Panc1 (cell line): ENCODE data around the gene CHL1.

ENCODE experiments used
- POLR2AphosphoS5 ChIP-seq: IDR thresholded peaks from 2 replicates; pipeline ENCODE4 v1.6.1; 2012; ENCODE audit warnings: mild to moderate bottlenecking, low read depth, low read length, moderate library complexity
- SIN3A ChIP-seq: IDR thresholded peaks from 2 replicates; pipeline ENCODE4 v1.6.1; 2012; ENCODE audit warnings: low read depth, mild to moderate bottlenecking, low read length, moderate library complexity, borderline replicate concordance; ENCODE audit not compliant: insufficient read depth
- TF ChIP-seq, protein P1 (sequence below): fragments of 450-650 bp; IDR thresholded peaks from 2 replicates; pipeline ENCODE4 v1.5.1; 2017; ENCODE audit warnings: mild to moderate bottlenecking
- TF ChIP-seq, protein P2 (sequence below), 2 experiments: IDR thresholded peaks; 2 replicates each; pipeline ENCODE4 v1.6.1; 2011 to 2012; ENCODE audit warnings: low read depth in 2 of 2, control low read depth in 1 of 2, low read length in 1 of 2, mild to moderate bottlenecking in 1 of 2, moderate library complexity in 1 of 2; ENCODE audit not compliant: insufficient read depth in 1 of 2

DNA sequence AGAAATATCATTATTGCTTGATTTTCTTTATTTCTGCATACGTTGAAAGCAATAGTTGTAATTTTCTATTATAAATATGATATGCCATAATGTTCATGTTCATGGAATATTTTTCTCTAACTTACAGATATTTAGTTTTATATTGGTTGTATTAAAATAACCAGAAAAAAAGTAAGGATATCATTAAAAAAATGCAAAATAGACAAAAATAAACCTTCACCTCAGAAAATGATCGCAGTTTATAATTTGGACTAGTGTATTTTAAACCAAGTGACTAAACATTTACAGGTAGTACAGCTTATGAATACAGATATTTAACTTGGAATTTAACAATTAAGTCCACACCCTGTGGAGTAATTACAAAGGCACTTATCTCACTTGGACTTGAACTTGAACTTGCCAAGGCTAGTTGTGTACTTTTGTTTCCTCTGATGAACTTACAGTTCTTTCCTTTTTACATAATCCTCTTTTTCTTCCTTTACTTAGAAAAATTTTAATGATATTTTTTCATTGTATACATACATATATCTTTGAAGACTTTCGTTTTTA, 156.7 kb downstream of the CHL1 start:
- TF ChIP-seq SIN3A = no peak
- TF ChIP-seq, protein P1, sequence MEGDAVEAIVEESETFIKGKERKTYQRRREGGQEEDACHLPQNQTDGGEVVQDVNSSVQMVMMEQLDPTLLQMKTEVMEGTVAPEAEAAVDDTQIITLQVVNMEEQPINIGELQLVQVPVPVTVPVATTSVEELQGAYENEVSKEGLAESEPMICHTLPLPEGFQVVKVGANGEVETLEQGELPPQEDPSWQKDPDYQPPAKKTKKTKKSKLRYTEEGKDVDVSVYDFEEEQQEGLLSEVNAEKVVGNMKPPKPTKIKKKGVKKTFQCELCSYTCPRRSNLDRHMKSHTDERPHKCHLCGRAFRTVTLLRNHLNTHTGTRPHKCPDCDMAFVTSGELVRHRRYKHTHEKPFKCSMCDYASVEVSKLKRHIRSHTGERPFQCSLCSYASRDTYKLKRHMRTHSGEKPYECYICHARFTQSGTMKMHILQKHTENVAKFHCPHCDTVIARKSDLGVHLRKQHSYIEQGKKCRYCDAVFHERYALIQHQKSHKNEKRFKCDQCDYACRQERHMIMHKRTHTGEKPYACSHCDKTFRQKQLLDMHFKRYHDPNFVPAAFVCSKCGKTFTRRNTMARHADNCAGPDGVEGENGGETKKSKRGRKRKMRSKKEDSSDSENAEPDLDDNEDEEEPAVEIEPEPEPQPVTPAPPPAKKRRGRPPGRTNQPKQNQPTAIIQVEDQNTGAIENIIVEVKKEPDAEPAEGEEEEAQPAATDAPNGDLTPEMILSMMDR = no peak
- TF ChIP-seq POLR2AphosphoS5 = no peak
- TF ChIP-seq, protein P2, sequence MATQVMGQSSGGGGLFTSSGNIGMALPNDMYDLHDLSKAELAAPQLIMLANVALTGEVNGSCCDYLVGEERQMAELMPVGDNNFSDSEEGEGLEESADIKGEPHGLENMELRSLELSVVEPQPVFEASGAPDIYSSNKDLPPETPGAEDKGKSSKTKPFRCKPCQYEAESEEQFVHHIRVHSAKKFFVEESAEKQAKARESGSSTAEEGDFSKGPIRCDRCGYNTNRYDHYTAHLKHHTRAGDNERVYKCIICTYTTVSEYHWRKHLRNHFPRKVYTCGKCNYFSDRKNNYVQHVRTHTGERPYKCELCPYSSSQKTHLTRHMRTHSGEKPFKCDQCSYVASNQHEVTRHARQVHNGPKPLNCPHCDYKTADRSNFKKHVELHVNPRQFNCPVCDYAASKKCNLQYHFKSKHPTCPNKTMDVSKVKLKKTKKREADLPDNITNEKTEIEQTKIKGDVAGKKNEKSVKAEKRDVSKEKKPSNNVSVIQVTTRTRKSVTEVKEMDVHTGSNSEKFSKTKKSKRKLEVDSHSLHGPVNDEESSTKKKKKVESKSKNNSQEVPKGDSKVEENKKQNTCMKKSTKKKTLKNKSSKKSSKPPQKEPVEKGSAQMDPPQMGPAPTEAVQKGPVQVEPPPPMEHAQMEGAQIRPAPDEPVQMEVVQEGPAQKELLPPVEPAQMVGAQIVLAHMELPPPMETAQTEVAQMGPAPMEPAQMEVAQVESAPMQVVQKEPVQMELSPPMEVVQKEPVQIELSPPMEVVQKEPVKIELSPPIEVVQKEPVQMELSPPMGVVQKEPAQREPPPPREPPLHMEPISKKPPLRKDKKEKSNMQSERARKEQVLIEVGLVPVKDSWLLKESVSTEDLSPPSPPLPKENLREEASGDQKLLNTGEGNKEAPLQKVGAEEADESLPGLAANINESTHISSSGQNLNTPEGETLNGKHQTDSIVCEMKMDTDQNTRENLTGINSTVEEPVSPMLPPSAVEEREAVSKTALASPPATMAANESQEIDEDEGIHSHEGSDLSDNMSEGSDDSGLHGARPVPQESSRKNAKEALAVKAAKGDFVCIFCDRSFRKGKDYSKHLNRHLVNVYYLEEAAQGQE (IDR thresholded peaks at IDR 0.05; ENCODE audit: insufficient read depth in 1 of 2, low read depth in 2 of 2, low read length in 1 of 2) = no peak
